ENCODE data around the gene LRRC3B.

- no peak for TF ChIP-seq CTCF (IDR thresholded peaks at IDR 0.05)
- no peak for TF ChIP-seq EZH2 (IDR thresholded peaks at IDR 0.05; ENCODE audit: borderline replicate concordance, insufficient read depth, low read depth, low read length, poor library complexity, severe bottlenecking)
Measured at GRCh38 chr3:26625187-26625586, 2.6 kb downstream of the LRRC3B start.
